ENCODE measurements around the gene EPHB1. TPM values are rescaled to one million over a fixed set of nuclear protein-coding genes. Genes with fewer than 3 reads are reported as not detected.

Gene EPHB1
- total and polyA plus RNA-seq, 2 of the 13 experiments (the other 11 are each of a cell fraction or from before 2014, with no cell fraction given) = 0.07 to 0.21 TPM

DNA sequence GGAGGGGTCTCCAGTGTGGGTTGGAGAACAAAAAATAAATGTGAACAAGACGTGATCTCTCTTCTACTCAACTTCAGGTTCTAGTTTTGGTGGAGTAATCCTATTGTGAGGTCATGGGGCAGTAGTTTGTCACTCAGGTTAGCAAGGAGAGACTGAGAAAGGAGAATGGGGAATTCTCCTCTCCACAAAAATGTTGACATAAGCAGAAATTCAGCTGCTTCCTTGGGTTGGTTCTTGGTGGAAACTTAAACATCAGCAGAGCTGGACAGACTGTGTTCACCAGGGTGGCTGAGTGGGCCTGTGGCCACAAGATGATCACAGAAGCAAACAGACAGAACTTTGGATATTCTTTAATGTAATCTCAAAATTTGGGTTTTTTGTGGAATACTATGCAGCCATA is 78.7 kb downstream of the EPHB1 start:
- H3K4me3 ChIP-seq (replicated peaks in 1 of 3; ENCODE audit: insufficient read depth in 1 of 3, low read depth in 2 of 3, low read length in 3 of 3) = no peak overlapping the region
- no peak overlapping the region for H3K4me2 ChIP-seq (ENCODE audit: low read depth, low read length)
- H3K36me3 ChIP-seq (replicated peaks in 1 of 2; ENCODE audit: control insufficient read depth in 1 of 2, insufficient read depth in 2 of 2, low read length in 2 of 2) = no peaks in the 10 kb centered on the region
- H4K20me1 ChIP-seq (ENCODE audit: insufficient read depth, low read length) = no peaks in the 10 kb centered on the region
- DNase-seq (ENCODE audit: low spot score) (no peak), FAIRE-seq (no peak), ATAC-seq (no peak)
- intact Hi-C loops (cut with micrococcal nuclease; ENCODE audit: unreplicated experiment) (no loop called here), in situ Hi-C loops (cut with HindIII; ENCODE audit: extremely low pct_ligation_motif_present, low pct_unique_long_range_greater_than_20kb) (no loop called here)
- no peak overlapping the region for H3K9ac ChIP-seq (ENCODE audit: insufficient read depth, low read depth, low read length)
- H3K27me3 ChIP-seq (ENCODE audit: control insufficient read depth in 1 of 2, insufficient read depth in 2 of 2, low read length in 2 of 2) = no peaks in the 10 kb centered on the region
- no TSS peak for BruUV-seq (replicated peaks)
- POLR2A ChIA-PET = no interaction called here
- TF ChIP-seq ONECUT2 (CRISPR knock-in tag; IDR thresholded peaks at IDR 0.05) = no peak
- TF ChIP-seq, protein P1, sequence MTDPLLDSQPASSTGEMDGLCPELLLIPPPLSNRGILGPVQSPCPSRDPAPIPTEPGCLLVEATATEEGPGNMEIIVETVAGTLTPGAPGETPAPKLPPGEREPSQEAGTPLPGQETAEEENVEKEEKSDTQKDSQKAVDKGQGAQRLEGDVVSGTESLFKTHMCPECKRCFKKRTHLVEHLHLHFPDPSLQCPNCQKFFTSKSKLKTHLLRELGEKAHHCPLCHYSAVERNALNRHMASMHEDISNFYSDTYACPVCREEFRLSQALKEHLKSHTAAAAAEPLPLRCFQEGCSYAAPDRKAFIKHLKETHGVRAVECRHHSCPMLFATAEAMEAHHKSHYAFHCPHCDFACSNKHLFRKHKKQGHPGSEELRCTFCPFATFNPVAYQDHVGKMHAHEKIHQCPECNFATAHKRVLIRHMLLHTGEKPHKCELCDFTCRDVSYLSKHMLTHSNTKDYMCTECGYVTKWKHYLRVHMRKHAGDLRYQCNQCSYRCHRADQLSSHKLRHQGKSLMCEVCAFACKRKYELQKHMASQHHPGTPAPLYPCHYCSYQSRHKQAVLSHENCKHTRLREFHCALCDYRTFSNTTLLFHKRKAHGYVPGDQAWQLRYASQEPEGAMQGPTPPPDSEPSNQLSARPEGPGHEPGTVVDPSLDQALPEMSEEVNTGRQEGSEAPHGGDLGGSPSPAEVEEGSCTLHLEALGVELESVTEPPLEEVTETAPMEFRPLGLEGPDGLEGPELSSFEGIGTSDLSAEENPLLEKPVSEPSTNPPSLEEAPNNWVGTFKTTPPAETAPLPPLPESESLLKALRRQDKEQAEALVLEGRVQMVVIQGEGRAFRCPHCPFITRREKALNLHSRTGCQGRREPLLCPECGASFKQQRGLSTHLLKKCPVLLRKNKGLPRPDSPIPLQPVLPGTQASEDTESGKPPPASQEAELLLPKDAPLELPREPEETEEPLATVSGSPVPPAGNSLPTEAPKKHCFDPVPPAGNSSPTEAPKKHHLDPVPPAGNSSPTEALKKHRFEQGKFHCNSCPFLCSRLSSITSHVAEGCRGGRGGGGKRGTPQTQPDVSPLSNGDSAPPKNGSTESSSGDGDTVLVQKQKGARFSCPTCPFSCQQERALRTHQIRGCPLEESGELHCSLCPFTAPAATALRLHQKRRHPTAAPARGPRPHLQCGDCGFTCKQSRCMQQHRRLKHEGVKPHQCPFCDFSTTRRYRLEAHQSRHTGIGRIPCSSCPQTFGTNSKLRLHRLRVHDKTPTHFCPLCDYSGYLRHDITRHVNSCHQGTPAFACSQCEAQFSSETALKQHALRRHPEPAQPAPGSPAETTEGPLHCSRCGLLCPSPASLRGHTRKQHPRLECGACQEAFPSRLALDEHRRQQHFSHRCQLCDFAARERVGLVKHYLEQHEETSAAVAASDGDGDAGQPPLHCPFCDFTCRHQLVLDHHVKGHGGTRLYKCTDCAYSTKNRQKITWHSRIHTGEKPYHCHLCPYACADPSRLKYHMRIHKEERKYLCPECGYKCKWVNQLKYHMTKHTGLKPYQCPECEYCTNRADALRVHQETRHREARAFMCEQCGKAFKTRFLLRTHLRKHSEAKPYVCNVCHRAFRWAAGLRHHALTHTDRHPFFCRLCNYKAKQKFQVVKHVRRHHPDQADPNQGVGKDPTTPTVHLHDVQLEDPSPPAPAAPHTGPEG (CRISPR knock-in tag; IDR thresholded peaks at IDR 0.05) = no peak
- peak; percentile 74 to 87 for TF ChIP-seq MAFK (conservative IDR thresholded peaks at IDR 0.05 in 1 of 2, IDR thresholded peaks at IDR 0.05 in 1 of 2; ENCODE audit: low read length in 2 of 2)
- peak; percentile 75 for TF ChIP-seq MAFF (IDR thresholded peaks at IDR 0.05; ENCODE audit: low read depth, low read length)
- H2AFZ ChIP-seq (ENCODE audit: low read length) = no peak overlapping the region
- no peak overlapping the region for H3K27ac ChIP-seq (ENCODE audit: extremely low read length, insufficient read depth, low read length)
- CTCF ChIA-PET (ENCODE audit: low intra/inter-chr PET ratio, low total read pairs) = no interaction called here
- WGBS (ENCODE audit: low lambda C conversion rate) = 0% methylated on average over 1 of the region's 1 CpG
- peaks cover 9% of the 10 kb centered on the region; the same call in 1 of the 2 replicates for H3K4me1 ChIP-seq (ENCODE audit: insufficient read depth, low read length)
- H3K9me3 ChIP-seq (ENCODE audit: low read length) = no peaks in the 10 kb centered on the region
- H3K79me2 ChIP-seq (ENCODE audit: insufficient read depth, low read length) = no peaks in the 10 kb centered on the region
